AG04449 (cell line): Measurements from ENCODE around the gene APBA2.

Experiments used
- CTCF ChIA-PET: fragments of 350-600 bp; formaldehyde crosslinking; extraction: SDS; loops from one replicate; lab custom pipeline; 2021; ENCODE audit warnings: antibody characterized with exemption; lab: Yijun Ruan, JAX
- POLR2A ChIA-PET: fragments of 400-600, 350-600 bp; formaldehyde crosslinking; extraction: SDS; loops from one replicate; lab custom pipeline; 2020; ENCODE audit warnings: antibody characterized with exemption, inconsistent platforms; lab: Yijun Ruan, JAX
- DNase-seq: peaks from one replicate; pipeline ENCODE4 v3.0.0-alpha.2; 2010; ENCODE audit warnings: low read depth, low spot score
- H3K4me3 ChIP-seq: 2 replicates; pipeline ENCODE4 v1.5.1; 2011; ENCODE audit warnings: low read depth, mild to moderate bottlenecking, control low read depth, low read length
- CTCF ChIP-seq: IDR thresholded peaks from one replicate; pipeline ENCODE4 v1.5.1; 2011; ENCODE audit warnings: mild to moderate bottlenecking, moderate library complexity, low read length, control low read depth, inconsistent platforms; ENCODE audit not compliant: insufficient read depth; ENCODE audit errors: missing control alignments

APBA2 gene

GRCh38 chr15:28996289-28996688 is 110.5 kb downstream of the APBA2 start:
- ChIA-PET POLR2A (no interaction called here), CTCF (no interaction called here)
- H3K4me3 ChIP-seq, result no peak overlapping the region
- DNase-seq, result no peak
- TF ChIP-seq CTCF, result no peak

DNA sequence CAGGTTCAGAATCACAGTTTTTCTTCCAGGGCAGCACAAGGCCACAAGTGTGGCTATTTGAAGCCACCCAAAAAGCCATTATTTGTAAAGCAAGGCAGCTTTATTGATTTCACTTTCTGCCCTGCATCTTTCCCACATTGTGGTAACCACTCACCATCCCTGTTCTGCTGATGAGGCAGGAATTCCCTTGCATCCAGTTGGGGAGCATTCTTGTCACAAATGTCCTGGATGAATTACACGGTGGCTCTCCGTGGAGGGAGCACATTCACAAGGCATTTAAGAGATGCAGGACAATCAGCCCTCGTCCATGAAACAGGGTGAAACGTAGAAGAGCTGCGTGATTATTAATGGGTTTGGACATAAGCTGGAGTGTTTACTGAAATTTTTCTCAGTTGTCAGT is 111.2 kb downstream of the APBA2 start:
- ChIA-PET POLR2A (no interaction called here), CTCF (interaction anchor here (1.5 kb wide), 1 partner anchor 93 kb away, joined by 4 read pairs; no protein-coding TSS in a partner anchor)
- no peak for DNase-seq
- no peak for TF ChIP-seq CTCF
- H3K4me3 ChIP-seq, result no peak overlapping the region

GRCh38 chr15:28997791-28998190 is 112.0 kb downstream of the APBA2 start:
- POLR2A ChIA-PET, result no interaction called here
- CTCF ChIA-PET, result interaction anchor here (0.7 to 1.7 kb wide), 3 partner anchors 92 to 142 kb away, joined by 3 to 6 read pairs (median 4); no protein-coding TSS in a partner anchor
- no peak for DNase-seq
- TF ChIP-seq CTCF, result no peak
- no peak overlapping the region for H3K4me3 ChIP-seq

DNA sequence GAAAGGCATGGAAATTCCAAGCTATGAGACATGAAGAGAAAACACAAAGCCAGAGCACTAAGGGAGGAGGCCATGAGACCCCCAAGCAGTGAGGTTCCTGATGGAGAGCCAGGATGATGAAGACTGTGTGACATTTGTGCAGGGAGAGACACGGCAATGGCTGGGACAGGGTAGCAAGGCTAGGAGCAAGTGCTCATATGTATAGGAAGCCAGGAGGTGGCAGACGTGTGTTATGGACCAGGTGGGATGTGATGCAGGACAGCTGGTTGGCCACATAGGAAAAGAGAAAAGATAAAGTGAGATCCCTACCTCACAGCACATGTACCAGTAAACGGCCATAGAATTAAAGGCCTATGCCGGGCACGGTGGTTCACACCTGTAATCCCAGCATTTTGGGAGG is 112.7 kb downstream of the APBA2 start:
- ChIA-PET CTCF (interaction anchor here (0.6 to 1.7 kb wide), 5 partner anchors 9 to 142 kb away, joined by 3 to 6 read pairs (median 3); no protein-coding TSS in a partner anchor), POLR2A (no interaction called here)
- DNase-seq, result no peak
- no peak overlapping the region for H3K4me3 ChIP-seq
- TF ChIP-seq CTCF, result no peak

GRCh38 chr15:29003191-29003839 is 117.5 kb downstream of the APBA2 start:
- CTCF ChIA-PET, result no interaction called here
- TF ChIP-seq CTCF, result no peak

DNA sequence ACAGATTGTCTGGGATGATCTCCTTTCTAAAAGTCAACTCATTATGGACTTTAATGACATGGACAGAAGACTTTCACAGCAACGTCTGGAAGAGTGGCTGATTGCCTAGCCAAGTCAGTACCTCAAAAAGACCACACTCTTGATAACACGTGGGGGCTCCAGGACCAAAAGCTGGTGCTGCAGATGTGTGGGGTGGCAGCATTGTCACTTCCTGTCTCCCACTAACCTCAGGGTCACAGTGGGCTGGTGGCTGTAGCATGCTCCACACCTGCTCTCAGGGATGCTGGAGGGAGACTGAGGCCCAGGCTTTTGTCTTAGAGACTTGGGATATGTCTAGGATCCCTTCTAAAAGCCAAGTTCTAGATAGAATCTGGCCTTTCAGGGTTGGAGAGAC is 118.1 kb downstream of the APBA2 start:
- POLR2A ChIA-PET, result interaction anchor here (1.0 kb wide), 1 partner anchor 11 kb away, joined by 3 read pairs; no protein-coding TSS in a partner anchor

More at GRCh38 chr15:29003191-29003839, 117.5 kb downstream of the APBA2 start:
- no peak for DNase-seq
- POLR2A ChIA-PET, result no interaction called here
- H3K4me3 ChIP-seq, result no peak overlapping the region

More for the DNA sequence above, 118.1 kb downstream of the APBA2 start:
- no peak overlapping the region for H3K4me3 ChIP-seq
- TF ChIP-seq CTCF, result no peak
- no peak for DNase-seq
- CTCF ChIA-PET, result no interaction called here
